ENCODE data around the gene DUSP10.

- TF ChIP-seq CTCF (IDR thresholded peaks at IDR 0.05) (no peak), POLR2A (IDR thresholded peaks at IDR 0.05) (no peak)
Measured at GRCh38 chr1:221740369-221740992, 1.4 kb downstream of the DUSP10 start.

All from body of pancreas (tissue), 4 donors.